ENCODE measurements around the gene CTDP1. TPM values are rescaled to one million over a fixed set of nuclear protein-coding genes. Genes with fewer than 3 reads are reported as not detected.

Gene CTDP1
- total RNA-seq, 1 donor from 2014 or later, result 20.8 TPM

DNA sequence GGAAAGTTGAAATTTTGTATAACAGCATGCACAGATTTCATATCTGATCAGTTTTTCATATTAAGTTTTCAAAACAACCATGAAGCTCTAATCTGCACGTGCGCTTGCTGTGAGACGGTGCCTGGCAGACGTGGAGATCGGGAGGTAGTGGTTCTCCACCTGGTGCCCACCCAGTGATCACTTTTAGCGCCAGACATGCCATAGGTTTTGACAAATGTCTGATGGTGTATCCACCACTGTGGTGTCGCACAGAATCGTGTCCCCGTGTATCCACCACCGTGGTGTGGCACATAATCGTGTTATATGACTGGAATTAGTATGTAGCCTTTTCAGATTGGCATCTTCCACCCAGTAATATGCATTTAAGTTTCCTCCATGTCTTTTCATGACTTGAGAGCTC lies 77.2 kb downstream of the CTDP1 start:
- DNase-seq (ENCODE audit: low spot score), result peak; percentile 45

DNA sequence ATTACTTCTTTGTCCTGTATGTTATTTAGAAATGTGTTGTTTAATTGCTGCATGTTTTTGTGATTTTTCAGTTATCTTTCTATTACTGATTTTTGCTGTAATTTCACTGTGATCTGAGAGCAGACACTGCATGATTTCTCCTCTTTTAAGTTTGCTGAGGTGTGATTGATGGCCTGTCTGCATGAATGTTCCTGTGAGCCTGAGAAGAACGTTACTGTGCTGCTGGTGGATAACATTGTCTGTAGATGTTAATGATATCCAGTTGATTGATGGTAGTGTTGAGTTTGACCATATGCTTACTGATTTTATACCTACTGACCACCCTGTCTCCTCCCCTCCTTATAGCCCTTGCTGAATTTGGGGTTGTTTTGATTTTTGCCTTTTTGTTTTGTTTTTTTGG lies 80.7 kb downstream of the CTDP1 start:
- no peak for DNase-seq (ENCODE audit: low spot score)

DNA sequence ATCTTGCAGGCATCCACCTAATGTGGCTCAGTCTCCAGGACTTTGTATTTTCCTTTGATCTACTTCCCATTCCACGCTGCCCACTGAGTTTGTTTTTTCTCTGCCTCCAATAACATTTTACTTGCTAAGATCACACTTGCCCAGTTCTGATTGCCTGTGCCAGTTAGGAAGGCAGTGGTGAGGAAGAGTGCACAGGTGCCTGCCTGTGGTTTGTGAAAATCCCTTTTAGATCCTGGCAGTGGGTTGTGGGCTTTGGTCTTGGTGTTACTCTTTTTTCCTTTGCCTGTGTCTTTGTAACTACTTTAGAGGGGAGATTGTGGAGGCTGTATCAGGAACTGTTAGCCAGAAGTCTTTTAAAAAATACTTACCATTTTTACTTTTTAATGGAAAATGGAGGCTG lies 81.3 kb downstream of the CTDP1 start:
- DNase-seq (ENCODE audit: low spot score), result no peak

DNA sequence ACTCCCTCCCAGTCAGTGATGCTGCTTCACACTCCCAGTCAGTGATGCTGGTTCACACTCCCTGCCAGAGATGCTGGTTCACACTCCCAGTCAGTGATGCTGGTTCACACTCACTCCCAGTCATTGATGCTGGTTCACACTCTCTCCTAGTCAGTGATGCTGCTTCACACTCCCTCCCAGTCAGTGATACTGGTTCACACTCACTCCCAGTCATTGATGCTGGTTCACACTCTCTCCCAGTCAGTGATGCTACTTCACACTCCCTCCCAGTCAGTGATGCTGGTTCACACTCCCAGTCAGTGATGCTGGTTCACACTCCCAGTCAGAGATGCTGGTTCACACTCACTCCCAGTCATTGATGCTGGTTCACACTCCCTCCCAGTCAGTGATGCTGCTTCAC lies 83.8 kb downstream of the CTDP1 start:
- peak; percentile 33 for DNase-seq (ENCODE audit: low spot score)

DNA sequence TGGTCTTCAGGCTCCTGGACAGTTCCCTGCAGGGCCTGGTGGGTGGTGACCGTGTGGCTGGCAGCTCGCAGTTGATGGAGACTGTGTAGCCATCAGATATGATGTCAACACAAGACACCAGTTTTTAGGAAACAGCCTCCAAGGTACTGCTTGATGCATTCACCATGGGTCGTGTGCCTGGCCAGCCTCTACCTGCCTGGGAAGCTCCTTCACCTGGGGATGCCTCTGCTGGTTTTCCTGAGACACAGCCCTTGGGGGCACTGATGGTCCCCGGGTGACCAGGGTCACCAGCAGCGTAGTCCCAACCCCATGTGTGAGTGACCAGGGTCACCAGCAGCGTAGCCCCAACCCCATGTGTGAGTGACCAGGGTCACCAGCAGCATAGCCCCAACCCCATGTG lies 84.5 kb downstream of the CTDP1 start:
- DNase-seq (ENCODE audit: low spot score), result no peak

DNA sequence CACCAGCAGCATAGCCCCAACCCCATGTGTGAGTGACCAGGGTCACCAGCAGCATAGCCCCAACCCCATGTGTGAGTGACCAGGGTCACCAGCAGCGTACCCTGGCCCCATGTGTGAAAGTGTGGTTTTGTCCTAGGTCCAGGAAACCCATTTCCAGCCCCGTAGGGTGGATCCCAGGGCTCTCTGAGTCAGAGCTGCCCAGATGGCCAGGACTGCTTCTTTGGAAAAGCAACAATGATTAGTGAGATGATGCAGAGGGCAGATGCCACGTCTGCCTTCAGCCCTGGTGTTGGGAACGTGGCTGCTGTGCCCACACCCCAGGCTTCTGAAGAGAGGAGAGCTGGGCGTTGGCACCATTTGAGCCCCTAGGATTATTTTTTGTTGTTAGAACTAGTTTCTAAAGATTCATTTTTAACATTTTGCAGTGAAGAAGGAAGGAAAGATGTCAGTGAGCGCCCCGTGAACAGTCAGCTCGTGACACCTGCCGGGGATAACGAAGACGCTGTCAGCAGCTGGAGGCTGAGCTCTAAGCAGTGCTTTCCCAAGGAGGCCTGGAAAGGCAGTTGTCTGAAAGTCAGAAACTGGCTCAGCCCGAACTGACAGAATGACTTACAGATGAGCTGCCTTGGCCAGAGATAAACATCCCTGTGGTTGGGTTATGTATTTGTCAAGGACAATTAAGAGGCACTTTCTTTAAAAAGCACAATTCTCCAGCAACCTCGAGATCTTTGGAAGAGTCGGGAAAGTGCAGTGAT lies 86.1 kb downstream of the CTDP1 start:
- peak; percentile 51 for DNase-seq (ENCODE audit: low spot score)

DNA sequence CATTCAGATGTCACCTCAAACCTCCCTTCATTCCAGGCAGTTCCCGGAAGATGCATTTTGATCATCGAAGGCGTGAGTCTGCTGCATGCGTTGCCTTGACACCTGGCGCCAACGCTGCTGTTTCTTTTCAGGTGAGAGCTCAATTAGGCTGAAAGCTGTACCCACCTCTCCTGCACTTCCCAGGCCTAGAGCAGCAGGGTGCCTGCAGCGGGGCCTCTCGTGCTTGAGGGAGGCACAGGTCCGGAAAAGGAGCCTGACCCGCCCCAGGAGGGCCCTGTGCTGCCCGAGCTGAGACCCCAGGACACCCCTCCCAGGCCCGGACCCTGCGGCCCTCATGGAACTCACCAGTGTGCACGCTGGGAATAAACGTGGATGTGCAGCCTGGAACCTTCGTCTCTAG lies 86.7 kb downstream of the CTDP1 start:
- peak; percentile 75 for DNase-seq (ENCODE audit: low spot score)

DNA sequence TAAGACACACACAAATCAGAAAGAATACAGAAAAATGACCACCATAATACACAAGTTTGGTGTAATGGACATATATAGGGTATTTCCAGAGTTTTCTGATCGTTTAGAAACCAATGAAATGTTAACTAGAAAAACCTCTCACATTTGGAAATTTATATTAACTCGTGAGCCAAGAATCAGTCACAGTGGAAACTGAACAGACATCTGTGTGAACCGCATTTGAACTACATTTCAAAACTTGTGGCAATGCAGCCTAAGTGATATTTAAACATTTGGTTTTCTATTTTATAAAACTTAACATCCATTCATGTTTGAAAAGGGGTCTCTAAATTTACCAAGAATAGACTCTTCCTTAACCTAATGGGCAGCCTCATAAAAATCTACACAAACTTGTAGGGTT lies 89.1 kb downstream of the CTDP1 start:
- DNase-seq (ENCODE audit: low spot score), result no peak

DNA sequence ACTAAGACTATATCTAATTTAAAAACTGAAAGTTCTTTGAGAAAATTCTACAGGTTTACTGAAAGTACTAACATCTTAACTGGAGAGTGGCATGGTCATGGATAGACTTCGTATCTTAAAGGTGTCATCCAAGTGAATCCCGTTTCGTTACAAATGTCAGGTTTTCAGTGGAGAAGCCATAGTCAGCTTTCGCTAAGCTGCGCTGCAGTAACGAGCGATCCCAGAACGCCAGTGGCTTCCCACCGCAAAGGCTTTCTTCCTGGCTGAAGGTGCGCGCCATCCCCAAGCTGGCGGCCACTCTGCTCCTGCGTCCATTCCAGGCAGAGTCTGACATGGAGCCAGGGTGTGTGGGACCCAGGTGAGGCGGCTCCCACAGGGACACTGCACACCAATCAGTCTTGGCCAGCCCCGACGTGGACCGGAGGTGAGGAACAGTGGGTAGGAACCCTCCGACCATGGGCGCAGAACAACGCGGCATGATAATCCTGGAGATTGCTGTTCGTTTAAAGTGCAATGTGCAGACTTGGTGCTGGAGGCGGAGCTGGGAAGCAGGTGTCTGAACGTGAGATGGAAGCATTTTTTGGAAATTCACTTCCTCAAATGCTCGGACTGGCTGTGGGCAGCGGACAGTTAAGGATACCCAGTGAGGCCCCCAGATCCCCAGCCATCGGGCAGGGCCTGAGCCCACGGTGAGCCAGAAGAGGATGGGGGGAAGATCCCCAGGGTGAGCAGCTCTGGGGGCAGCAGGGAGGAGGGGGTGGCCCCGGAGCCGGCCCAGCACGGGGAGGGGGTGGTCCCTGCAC lies 90.3 kb downstream of the CTDP1 start:
- peak; percentile 81 for DNase-seq (ENCODE audit: low spot score)

DNA sequence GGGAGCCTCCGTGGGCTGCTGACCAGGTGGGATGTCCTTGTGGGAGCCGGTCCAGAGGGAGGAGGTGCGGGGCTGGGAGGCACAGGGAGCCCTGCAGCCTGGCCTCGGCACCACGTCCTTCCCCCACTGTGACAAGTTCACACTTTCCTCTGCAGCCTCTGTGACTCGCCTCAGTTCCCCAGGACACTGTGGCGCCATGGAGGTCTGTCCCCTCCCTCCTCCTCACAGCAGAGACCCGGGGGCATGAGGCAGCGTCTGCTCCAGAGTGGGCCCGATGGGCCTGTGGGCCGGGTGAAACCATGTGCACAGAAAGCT lies 90.9 kb downstream of the CTDP1 start:
- DNase-seq (ENCODE audit: low spot score), result peak; percentile 82

DNA sequence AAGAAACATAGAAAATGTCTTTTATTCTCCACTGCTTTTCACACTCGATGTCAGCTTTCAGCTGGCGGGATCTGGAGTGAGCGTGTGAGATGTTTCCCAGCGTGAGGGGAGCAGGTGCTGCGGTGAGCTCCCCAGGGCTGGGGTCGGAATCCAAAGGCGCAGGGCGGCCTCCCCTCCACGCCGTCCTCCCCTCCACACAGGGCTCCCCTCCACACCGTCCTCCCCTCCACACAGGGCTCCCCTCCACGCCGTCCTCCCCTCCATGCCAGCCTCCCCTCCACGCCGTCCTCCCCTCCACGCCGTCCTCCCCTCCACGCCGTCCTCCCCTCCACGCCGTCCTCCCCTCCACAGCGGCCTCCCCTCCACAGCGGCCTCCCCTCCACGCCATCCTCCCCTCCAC lies 91.2 kb downstream of the CTDP1 start:
- no peak for DNase-seq (ENCODE audit: low spot score)

DNA sequence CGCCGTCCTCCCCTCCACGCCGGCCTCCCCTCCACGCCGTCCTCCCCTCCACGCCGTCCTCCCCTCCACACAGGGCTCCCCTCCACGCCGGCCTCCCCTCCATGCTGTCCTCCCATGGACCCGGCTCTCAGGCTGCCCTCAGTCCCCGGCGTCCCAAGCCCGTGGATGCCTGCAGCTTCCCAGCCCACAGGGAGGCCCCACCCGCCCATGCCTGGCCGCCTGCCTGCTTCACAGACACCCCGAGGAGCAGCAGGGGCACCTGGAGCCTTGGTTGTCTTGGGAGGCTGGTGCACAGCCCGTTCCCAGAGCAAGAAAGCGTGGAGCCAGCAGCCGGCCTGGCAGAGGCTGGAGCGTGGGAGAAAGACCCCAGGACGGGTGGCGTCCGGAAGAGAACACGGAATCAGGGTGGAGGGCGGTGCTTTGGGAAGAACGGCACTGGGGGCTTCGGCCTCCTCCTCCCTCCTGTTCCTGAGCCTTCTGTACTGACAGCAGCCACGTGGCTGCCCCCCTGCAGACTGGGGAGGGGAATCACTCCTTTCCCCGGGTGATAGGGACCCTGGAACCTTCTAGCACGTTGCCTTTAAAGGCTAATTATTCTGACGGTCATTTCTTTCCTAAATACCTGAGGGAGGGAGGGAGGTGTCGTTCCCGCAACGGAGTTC lies 92.0 kb downstream of the CTDP1 start:
- DNase-seq (ENCODE audit: low spot score), result peak; percentile 74

DNA sequence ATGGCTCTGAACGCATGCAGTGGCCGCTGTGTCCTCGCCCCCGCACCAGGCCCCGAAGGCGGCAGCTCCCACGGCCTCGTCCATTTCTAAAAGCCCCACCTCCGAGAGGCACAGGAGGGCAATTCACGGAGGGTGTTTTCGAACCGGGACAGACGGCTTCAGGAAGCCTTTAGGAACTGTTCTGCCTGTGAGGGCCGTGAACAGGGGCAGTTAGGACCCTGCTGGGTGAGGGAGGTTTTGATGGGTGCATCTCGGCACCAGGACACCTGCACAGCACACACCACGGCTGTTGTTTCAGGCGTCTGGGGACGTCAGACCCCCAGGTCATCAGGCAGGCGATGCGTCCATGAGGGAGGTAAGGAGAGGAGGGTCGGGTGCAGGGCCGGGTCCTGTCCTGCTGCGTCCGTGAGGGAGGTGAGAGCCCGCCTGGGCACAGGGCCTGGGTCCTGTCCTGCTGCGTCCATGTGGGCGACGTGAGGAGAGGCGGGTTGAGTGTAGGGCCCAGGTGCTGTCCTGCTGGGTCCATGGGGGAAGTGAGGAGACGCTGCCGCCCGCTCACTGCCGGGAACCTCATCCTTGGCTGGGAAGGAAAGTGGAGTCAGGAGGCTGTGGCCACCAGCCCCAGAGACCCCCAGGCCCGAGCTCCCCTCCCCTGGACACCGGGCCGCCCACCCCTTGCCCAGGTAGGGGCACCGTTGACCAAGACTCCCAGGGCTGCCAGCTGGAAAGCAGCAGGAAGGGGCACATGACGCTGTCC lies 92.7 kb downstream of the CTDP1 start:
- DNase-seq (ENCODE audit: low spot score), result peak; percentile 84

DNA sequence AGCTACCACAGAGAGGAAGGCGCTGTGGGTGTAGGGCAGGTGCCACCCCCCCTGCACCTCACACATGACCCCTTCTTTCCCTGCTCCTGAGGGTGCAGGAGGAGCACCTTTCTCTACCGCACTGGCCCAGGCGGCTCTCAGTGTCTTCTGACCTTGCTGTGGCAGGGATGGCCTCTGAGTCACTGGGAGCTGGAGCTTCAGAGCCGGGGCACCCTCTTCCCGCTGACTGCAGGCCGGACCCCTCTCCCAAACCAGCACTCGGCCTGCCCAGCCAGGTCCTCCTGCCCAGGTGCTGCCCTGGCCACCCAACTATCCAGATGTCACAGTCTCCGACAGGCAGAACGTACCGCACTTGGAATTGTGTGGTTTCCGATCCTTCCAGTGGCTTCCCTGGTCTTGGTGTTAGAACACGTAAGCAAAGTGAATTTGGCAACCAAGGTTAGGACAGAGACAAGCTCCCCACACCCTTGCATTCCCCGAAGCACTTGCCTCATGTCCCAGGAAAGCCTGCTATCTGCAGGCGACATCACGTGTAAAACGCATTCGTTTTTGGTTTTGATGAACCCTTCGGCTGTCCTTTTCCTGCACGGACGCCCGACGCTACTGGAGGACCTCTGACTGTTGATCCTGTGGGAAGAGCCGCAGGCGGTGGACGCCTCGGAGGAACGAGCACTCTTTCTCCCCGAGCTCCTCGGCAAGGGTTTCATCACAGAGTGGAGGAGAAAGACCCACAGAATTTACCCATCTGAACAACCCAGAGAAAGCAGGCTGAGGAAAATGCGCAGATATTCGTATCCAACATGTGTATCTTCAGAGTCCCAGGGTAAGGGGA lies 93.5 kb downstream of the CTDP1 start:
- peak; percentile 73 for DNase-seq (ENCODE audit: low spot score)

DNA sequence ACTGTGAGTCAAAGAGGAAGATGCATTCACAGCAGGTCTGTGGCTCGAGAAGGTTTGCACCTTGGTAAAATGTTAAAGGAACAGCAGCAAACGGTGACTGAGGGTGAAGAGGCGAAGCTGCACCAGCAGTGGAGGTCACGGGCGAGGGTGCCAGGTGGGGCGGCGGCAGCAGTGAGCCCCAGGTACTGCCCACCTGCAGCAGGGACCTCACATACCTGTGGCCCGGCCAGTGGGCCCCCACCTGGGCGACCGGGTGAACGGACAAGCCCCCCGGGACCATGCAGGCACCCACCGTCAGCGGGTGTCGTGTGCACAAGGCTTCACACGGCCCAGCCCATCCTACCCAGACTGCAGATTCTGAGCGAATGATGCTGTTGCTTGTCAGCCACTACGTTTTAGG lies 94.5 kb downstream of the CTDP1 start:
- DNase-seq (ENCODE audit: low spot score), result peak; percentile 64

DNA sequence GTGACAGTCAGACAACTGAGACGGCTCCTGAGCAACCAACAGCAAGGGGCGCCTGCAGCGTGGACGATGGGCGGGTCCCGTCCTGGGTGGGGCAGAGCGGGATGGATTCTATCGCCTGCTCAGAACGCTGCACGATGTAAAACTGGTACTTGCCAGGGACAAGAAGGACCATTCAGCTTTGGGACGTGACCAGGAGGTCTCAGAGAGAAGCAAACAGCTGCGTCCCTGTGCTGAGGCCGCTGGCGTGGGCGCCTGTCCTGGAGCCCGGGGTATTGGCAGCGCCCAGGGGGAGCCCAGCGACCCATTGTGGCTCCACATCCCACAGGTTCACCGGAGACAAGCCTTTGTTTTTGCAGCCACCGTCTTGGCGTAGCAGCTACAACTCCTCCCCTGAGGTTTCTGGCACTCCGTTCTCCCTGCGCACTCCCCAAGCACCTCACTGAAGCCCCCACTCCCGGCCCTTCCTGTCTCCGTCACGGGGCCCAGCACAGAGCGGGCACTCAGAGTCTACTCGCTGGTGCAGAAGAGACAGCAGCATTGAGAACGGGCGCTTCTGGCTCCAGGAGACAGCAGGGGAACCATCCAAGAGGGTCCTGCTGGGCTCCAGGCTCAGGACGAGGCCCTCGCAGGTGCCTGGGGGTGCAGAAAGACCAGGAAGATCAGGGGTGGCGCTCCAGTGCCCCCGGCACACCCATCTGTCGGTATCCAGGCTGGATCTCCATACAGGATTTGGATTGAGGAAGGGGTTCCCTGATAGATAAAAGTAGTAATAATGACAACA lies 96.0 kb downstream of the CTDP1 start:
- DNase-seq (ENCODE audit: low spot score), result no peak

DNA sequence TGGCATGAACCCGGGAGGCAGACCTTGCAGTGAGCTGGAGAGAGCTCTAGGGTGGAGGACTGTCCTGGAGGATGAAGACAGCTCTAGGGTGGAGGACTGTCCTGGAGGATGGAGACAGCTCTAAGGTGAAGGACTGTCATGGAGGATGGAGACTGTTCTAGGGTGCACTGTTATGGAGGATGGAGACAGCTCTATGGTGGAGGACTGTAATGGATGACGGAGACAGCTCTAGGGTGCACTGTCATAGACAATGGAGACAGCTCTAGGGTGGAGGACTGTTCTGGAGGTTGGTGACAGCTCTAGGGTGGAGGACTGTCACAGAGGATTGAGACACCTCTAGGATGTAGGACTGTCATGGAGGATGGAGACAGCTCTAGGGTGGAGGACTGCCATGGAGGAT lies 97.1 kb downstream of the CTDP1 start:
- DNase-seq (ENCODE audit: low spot score), result no peak

DNA sequence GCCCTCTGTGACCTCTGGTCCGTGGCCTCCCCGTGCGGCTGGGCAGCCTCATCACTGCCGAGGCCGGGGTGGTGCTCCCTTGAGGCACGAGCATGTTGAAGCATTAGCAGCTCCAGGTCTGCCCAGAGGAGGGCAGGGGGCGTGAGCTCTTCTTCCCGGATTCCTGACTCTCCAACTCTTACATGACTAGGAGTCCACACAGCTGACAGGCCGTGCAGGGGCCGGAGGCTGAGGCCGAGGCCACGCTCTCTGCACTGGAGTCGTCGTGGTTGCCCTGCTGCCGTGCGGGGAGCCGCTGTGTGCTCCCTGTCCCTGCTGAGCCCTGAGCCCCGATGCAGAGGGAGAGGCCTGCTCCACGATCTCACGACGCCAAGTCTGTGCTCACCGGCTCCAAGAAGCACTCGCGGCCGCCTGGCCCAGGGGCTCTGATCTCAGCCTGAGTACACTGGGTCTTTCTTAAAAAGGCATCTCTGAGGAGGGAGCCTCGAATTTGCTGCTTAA lies 98.7 kb downstream of the CTDP1 start:
- peak; percentile 75 for DNase-seq (ENCODE audit: low spot score)

DNA sequence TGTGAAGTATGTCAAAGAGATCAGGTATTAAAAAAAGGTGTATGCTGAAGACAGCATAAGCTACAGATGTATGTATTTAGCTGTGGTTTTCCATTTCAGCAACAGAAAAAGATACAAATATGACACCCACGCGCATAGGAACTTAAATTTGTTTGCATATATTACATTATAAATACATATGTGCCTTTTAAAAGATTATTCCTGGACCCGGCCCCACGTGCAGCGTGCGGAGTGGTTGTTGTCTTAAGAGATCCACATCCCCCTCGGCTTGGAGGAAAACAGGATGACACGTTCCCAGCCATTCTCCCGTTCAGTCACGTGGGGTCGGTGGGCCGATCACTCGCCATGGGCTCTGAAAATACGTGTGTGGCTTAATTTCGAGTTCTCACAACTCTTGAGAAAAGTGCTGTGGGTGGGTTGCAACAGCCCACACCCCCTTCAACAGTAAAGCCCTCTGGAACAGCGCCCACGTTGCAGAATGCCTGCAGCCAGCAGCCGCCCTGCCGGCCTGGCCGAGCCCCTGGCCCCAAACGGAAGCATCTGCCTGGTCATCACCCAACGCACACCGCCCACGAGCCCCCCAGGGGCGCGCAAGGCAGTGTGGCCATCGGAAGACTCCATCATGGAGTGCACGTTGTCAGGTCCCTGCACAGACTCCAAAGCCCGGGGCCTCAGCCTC lies 99.6 kb downstream of the CTDP1 start:
- DNase-seq (ENCODE audit: low spot score), result peak; percentile 80

All from mesenteric fat pad (tissue), 1 donor.